ENCODE data around the gene NAGK. TPM values are rescaled to one million over a fixed set of nuclear protein-coding genes. Genes with fewer than 3 reads are reported as not detected.
"Not testable (repeated sequence)": the region's sequence is repeated elsewhere in the genome, so short reads cannot be mapped to it uniquely, and the experiment has no call there.

NAGK gene
- total and polyA plus RNA-seq, 2 of the 8 experiments (the other 6 are each of a cell fraction or from before 2014, with no cell fraction given), result 57.9 to 59.9 TPM

DNA sequence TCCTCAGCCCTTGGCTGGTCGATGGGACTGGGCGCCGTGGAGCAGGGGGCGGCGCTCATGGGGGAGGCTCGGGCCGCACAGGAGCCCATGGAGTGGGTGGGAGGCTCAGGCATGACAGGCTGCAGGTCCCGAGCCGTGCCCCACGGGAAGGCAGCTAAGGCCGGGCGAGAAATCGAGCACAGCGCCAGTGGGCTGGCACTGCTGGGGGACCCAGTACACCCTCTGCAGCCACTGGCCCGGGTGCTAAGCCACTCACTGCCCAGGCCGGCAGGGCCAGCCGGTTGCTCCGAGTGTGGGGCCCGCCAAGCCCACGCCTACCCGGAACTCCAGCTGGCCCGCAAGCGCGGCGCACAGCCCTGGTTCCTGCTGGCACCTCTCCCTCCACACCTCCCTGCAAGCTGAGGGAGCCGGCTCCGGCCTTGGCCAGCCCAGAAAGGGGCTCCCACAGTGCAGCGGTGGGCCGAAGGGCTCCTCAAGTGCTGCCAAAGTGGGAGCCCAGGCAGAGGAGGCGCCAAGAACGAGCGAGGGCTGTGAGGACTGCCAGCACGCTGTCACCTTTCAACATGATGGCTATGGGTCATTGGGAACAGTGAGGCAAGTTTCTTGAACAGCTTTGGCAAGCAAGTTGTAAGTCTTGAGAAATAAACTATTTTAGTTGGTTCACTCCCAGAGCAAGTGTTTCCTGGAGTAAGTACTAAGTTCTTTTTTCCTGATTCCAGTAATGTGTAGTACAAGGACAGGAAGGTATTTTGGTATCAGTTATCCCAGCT, 24.2 kb downstream of the NAGK start:
- not testable (repeated sequence) for H3K36me3 ChIP-seq (ENCODE audit: control insufficient read depth in 2 of 4, insufficient read depth in 4 of 4, low read length in 3 of 4); H3K4me1 ChIP-seq (replicated peaks in 1 of 4; ENCODE audit: control insufficient read depth in 3 of 4, insufficient read depth in 4 of 4, low read length in 3 of 4); DNase-seq (ENCODE audit: low read depth in 1 of 2, low spot score in 2 of 2); H2AFZ ChIP-seq (ENCODE audit: low read length); H3K4me3 ChIP-seq (ENCODE audit: extremely low read depth in 1 of 4, insufficient read depth in 2 of 4, low read depth in 3 of 4, low read length in 4 of 4); H3K27ac ChIP-seq (ENCODE audit: low read depth, low read length); H3K9ac ChIP-seq (replicated peaks in 1 of 4; ENCODE audit: extremely low read depth in 1 of 4, low read depth in 3 of 4, low read length in 3 of 4); H3K4ac ChIP-seq (replicated peaks; ENCODE audit: insufficient read length, low read depth, low read length); H3K14ac ChIP-seq (ENCODE audit: insufficient read length); H3K23me2 ChIP-seq (ENCODE audit: low read depth, low read length); H2AK5ac ChIP-seq (ENCODE audit: low read depth, low read length); H4K5ac ChIP-seq (ENCODE audit: insufficient read length, low read depth, low read length); H2BK20ac ChIP-seq (ENCODE audit: low read length); H3K23ac ChIP-seq (ENCODE audit: insufficient read length); H3K56ac ChIP-seq (replicated peaks; ENCODE audit: insufficient read length, low read depth, low read length); H2BK15ac ChIP-seq (ENCODE audit: low read length); H3K79me1 ChIP-seq (ENCODE audit: low read depth, low read length); H4K91ac ChIP-seq (replicated peaks; ENCODE audit: insufficient read length, low read length); H3K9me3 ChIP-seq (ENCODE audit: insufficient read depth in 2 of 2, low read depth in 1 of 2, low read length in 1 of 2); H3K4me2 ChIP-seq (ENCODE audit: insufficient read depth in 1 of 2, low read depth in 2 of 2, low read length in 2 of 2); H2BK120ac ChIP-seq (replicated peaks; ENCODE audit: low read depth, low read length); H4K20me1 ChIP-seq (replicated peaks in 1 of 2; ENCODE audit: control insufficient read depth in 1 of 2, insufficient read depth in 2 of 2, low read length in 2 of 2); H3K79me2 ChIP-seq (ENCODE audit: control insufficient read depth in 1 of 2, insufficient read depth in 2 of 2, low read length in 2 of 2); H4K8ac ChIP-seq (ENCODE audit: extremely low read depth, insufficient read depth, low read length); FAIRE-seq; H2BK5ac ChIP-seq (ENCODE audit: low read depth, low read length); H3K27me3 ChIP-seq (replicated peaks in 1 of 4; ENCODE audit: control insufficient read depth in 3 of 4, extremely low read depth in 1 of 4, insufficient read depth in 3 of 4, low read length in 3 of 4); H3K18ac ChIP-seq (ENCODE audit: extremely low read depth, low read length); H2BK12ac ChIP-seq (ENCODE audit: low read depth, low read length)
- CTCF ChIA-PET (ENCODE audit: partially characterized antibody), result interaction anchor here (0.6 to 2.1 kb wide), 3 partner anchors 8 to 1111 kb away, joined by 3 to 29 read pairs (median 4); no protein-coding TSS in a partner anchor
- WGBS, 2 experiments (ENCODE audit: extremely low coverage in 1 of 2, insufficient coverage in 1 of 2, insufficient read length in 1 of 2, insufficient replicate concordance in 2 of 2, low coverage in 1 of 2, low lambda C conversion rate in 2 of 2, missing lambda C conversion rate in 1 of 2), result 93% methylated on average over 33 of the region's 33 CpGs; no CpG with 5 or more reads in 1 of the 2 experiments
- POLR2A ChIA-PET (ENCODE audit: partially characterized antibody), result interaction anchor here (0.8 to 2.5 kb wide), 5 partner anchors 8 to 239 kb away, joined by 3 to 10 read pairs (median 3); partner anchors contain the start of genes NAGK and ZNF638

Data from H1 (cell line).